Keratinocyte (primary cell): ENCODE measurements around the gene PLGRKT.

Experiments
- EZH2 ChIP-seq: IDR thresholded peaks from one replicate; pipeline ENCODE4 v1.6.1; 2012; ENCODE audit warnings: inconsistent platforms, mild to moderate bottlenecking, low read length, moderate library complexity
- TF ChIP-seq, protein P1 (sequence below), 3 experiments: IDR thresholded peaks in 1 of 3; conservative IDR thresholded peaks in 1 of 3; optimal IDR thresholded peaks in 1 of 3; 2 replicates in 2 of 3; 3 replicates in 1 of 3; pipeline versions ENCODE3 to v1.5.1; 2011; ENCODE audit warnings: low read length in 3 of 3, mild to moderate bottlenecking in 3 of 3, moderate library complexity in 2 of 3, control low read depth in 1 of 3, inconsistent platforms in 1 of 3; ENCODE audit not compliant: insufficient read depth in 2 of 3; ENCODE audit errors: extremely low read depth in 1 of 3

DNA sequence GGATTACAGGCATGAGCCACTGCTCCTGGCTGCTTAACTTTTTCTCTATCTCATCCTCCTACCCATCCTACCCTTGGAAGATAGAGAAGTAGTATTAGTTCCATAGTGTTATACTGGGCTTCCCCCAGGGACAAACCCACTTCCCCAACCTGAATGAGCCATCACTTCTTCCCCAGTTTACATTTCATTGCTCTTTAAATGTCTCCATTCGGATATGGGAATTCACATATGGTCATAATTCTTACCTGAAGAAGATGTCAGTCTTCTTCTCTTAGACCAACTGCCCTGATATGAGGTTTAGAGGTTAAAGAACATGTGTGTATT lies 14.5 kb upstream of the PLGRKT start:
- TF ChIP-seq, protein P1, sequence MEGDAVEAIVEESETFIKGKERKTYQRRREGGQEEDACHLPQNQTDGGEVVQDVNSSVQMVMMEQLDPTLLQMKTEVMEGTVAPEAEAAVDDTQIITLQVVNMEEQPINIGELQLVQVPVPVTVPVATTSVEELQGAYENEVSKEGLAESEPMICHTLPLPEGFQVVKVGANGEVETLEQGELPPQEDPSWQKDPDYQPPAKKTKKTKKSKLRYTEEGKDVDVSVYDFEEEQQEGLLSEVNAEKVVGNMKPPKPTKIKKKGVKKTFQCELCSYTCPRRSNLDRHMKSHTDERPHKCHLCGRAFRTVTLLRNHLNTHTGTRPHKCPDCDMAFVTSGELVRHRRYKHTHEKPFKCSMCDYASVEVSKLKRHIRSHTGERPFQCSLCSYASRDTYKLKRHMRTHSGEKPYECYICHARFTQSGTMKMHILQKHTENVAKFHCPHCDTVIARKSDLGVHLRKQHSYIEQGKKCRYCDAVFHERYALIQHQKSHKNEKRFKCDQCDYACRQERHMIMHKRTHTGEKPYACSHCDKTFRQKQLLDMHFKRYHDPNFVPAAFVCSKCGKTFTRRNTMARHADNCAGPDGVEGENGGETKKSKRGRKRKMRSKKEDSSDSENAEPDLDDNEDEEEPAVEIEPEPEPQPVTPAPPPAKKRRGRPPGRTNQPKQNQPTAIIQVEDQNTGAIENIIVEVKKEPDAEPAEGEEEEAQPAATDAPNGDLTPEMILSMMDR (optimal IDR thresholded peaks at IDR 0.05 in 1 of 3, IDR thresholded peaks at IDR 0.05 in 1 of 3, conservative IDR thresholded peaks at IDR 0.05 in 1 of 3; ENCODE audit: extremely low read depth in 1 of 3, insufficient read depth in 2 of 3, low read length in 3 of 3), result no peak
- no peak for TF ChIP-seq EZH2
